HG03097 (cell line): ENCODE results near the gene UBAP2.

ENCODE experiments used
- ATAC-seq: cut with Tn5 transposase; IDR thresholded peaks from one replicate; pipeline ENCODE4 v1.9.1; 2021; ENCODE audit not compliant: unreplicated experiment, low FRiP score

Gene UBAP2, protein sequence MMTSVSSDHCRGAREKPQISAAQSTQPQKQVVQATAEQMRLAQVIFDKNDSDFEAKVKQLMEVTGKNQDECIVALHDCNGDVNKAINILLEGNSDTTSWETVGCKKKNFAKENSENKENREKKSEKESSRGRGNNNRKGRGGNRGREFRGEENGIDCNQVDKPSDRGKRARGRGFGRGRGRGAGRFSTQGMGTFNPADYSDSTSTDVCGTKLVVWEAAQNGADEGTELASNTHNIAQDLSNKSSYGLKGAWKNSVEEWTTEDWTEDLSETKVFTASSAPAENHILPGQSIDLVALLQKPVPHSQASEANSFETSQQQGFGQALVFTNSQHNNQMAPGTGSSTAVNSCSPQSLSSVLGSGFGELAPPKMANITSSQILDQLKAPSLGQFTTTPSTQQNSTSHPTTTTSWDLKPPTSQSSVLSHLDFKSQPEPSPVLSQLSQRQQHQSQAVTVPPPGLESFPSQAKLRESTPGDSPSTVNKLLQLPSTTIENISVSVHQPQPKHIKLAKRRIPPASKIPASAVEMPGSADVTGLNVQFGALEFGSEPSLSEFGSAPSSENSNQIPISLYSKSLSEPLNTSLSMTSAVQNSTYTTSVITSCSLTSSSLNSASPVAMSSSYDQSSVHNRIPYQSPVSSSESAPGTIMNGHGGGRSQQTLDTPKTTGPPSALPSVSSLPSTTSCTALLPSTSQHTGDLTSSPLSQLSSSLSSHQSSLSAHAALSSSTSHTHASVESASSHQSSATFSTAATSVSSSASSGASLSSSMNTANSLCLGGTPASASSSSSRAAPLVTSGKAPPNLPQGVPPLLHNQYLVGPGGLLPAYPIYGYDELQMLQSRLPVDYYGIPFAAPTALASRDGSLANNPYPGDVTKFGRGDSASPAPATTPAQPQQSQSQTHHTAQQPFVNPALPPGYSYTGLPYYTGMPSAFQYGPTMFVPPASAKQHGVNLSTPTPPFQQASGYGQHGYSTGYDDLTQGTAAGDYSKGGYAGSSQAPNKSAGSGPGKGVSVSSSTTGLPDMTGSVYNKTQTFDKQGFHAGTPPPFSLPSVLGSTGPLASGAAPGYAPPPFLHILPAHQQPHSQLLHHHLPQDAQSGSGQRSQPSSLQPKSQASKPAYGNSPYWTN

GRCh38 chr9:34048727-34049629 lies at the start of gene UBAP2:
TSS of gene UBAP2 (minus strand) at chr9:34048887. CDS start at chr9:34017148, 31,739 bp downstream.
- ATAC-seq = peak; percentile 70

DNA sequence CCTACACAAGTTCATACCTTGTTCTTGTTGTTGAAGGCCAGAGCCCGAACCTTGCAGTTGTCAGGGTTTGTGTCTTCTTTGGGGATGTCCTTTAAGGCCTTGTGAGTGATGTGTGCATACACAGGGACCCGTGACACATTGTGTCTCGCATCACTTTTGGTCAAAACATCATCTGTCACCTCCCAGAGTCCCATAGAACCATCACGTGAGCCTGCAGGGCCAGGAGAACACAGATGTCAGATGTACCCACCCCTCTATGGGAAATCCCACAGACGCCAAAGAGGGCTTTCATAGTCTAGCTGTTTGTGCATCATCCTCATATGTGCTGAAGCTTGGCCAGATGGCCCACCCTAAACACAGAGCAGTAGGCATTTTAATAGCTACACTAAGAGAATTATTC lies 49.6 kb upstream of the UBAP2 start:
- no peak for ATAC-seq

DNA sequence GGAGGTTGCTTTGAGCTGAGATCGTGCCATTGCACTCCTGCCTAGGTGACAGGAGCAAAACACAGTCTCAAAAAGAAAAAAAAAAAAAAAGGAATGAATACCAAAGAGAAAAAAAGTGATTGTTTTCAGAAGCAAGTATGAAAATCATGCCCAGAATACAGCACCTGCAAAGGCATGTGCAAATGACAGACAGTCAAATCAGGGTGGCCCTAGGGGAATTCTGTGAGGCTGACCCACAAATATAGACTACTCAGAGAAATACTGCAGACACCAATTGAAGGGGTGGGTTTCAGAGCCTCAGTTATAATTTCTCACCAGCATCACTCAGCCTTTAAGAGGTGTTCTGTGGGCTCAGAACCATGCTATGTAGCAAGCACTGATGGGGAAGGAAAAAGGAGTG lies 49.2 kb upstream of the UBAP2 start:
- no peak for ATAC-seq

- no peak for ATAC-seq
Observed at GRCh38 chr9:34096751-34097150, 48.1 kb upstream of the UBAP2 start.

GRCh38 chr9:34093578-34093977 lies 44.9 kb upstream of the UBAP2 start:
- no peak for ATAC-seq

DNA sequence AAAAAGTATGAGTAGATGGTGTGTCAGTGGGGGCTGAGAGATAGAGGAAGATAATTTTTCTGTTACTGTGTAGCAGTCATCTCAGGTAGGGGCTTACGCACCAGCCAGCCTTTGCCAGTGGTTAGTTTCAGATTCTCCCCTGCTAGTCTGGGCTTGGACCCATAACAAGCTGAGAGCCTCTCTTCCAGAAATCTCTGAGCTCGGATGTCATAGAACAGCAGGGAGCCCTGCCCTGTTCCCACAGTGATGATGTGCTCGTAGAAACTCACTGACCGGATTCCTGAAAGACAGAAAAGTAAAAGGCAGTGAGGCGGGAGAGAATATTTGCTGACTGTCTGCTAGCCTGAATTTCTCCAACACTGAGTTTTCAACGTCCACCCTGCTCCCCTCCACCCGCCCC lies 40.6 kb upstream of the UBAP2 start:
- no peak for ATAC-seq

- no peak for ATAC-seq
Observed at GRCh38 chr9:34087370-34087769, 38.7 kb upstream of the UBAP2 start.

DNA sequence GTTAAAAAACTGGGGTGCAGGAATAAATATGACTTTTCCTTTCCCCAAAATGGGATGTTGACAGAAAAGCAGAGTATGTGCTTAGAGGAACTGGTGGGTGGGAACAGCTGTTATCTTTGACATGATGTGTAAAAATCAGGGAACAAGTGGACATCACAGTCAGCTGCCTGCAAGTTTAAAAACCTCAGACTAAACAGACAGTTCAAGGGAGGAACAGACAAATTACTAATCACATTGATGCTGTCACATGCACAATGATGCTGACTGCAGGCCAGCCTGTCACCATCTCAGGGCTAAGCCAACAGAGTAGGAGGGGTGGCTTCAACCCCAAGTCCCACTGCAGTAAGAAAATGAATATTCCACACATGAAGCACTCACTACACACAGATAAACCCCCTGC lies 38.2 kb upstream of the UBAP2 start:
- ATAC-seq = no peak

- no peak for ATAC-seq
Observed at GRCh38 chr9:34085581-34086500, 37.2 kb upstream of the UBAP2 start.

GRCh38 chr9:34084562-34084961 lies 35.9 kb upstream of the UBAP2 start:
- no peak for ATAC-seq

DNA sequence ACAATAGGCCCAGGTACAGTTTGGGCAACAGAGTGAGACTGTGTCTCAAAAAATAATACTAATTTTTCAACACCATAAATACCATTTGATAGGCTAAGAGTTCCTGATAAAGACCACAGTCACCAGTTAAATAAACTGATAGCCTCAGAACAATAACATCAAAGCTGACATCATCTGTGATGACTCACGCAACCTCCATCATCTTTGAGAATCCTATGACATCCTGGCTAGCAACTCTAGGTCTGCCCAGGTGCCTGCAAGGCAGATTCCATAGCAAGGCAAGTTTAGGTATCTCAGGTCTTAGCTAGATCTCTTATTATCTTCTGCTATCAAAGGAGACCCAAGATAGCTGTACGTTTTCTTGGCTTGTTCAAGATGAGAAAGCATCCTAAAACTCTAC lies 30.5 kb upstream of the UBAP2 start:
- no peak for ATAC-seq

DNA sequence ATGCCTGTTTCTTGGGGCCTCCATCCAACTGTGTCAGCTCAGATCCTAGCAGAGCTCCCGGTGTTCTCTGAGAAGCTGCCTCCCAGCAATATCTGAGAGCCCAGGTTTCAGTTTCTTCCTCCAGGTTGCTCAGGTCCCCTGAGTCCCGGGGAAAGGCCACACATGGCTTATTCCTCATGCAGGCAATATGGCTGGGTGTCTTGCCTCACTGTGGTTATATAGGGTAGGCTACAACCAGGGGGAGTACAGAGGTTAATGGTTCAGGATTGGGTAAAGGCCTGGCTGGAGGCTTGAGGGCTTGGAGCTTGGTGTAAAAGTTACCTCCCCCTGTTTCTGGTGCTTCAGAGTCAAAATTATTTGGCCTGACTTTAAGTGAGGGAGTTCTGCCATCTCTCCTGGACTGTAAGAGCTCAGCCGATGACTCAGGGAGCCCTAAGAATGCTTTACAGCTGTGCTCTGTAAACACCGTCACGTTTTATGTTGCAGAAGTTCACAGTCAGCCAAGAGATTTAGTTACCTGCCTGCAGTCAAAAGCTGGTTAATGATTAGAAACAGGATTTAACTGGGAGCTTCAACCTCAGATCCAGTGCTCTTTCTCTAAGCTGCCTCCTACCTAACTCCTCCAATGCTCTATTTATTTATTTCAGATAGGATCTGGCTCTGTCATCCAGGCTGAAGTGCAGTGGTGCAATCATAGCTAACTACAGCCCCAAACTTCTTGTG lies 24.3 kb upstream of the UBAP2 start:
- no peak for ATAC-seq

DNA sequence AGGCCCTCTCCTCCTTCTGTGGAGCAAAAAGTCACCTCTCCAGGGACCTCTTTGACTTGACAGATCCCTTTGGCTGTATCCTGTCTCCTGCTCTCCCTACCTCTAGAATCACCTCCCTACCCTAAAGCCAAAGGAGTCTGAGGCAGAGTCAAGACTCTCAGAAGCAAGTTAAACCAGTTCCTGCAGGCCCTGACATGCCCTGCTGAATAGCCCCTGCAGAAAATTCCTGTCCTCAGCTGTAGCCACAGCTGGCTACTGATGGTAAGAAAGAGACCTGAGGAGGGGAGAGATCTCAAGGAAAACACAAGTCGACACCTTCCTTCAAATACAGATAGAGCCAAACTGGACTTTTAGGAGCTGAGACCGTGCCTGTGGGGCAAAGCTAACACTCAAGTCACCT lies 23.7 kb upstream of the UBAP2 start:
- ATAC-seq = no peak

- no peak for ATAC-seq
Observed at GRCh38 chr9:34070606-34071324, 22.1 kb upstream of the UBAP2 start.

- ATAC-seq = no peak
Observed at GRCh38 chr9:34069831-34070230, 21.1 kb upstream of the UBAP2 start.

- ATAC-seq = no peak
Observed at GRCh38 chr9:34065541-34065940, 16.9 kb upstream of the UBAP2 start.

GRCh38 chr9:34059954-34060353 lies 11.3 kb upstream of the UBAP2 start:
- no peak for ATAC-seq

DNA sequence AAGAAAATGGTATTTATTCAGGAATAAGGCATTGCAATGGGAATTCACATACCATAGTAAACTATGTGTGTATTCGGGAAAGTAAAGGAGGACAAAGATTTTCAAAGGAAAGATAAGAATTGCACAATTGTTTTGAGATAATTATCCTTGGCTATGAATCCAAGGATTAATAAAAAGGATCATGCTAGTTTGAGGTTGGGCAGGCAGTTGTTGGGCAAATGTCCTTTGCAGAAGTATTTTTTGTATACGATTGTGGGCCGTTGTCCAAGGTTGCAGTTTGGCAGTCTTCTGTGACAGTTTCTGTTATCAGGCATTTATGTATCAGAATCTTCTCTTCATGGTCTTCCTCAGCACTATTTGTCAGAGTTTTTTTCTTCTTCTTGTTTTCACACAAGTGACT lies 10.6 kb upstream of the UBAP2 start:
- no peak for ATAC-seq
